MG63 (cell line): ENCODE measurements around the gene ELOVL1. TPM values are rescaled to one million over a fixed set of nuclear protein-coding genes. Genes with fewer than 3 reads are reported as not detected.

Source experiments
- DNase-seq: peaks from one replicate; pipeline ENCODE4 v3.0.0-alpha.2; 2020
- H3K27me3 ChIP-seq: fragments of 250-450 bp; sonication (Bioruptor Pico); 2 replicates; pipeline ENCODE4 v1.5.1; 2020; ENCODE audit warnings: mild to moderate bottlenecking, moderate library complexity
- H3K36me3 ChIP-seq: fragments of 250-450 bp; sonication (Bioruptor Pico); 2 replicates; pipeline ENCODE4 v1.5.1; 2020; ENCODE audit warnings: mild to moderate bottlenecking, moderate library complexity
- H3K4me3 ChIP-seq: fragments of 250-450 bp; sonication (Bioruptor Pico); 2 replicates; pipeline ENCODE4 v1.5.1; 2020; ENCODE audit warnings: mild to moderate bottlenecking, moderate library complexity
- H3K9me3 ChIP-seq: fragments of 250-450 bp; sonication (Bioruptor Pico); 2 replicates; pipeline ENCODE4 v1.5.1; 2020; ENCODE audit warnings: mild to moderate bottlenecking, moderate library complexity
- total RNA-seq: library from RNA; depleted of rRNA; stranded (reverse); fragments of >200 nt; shearing (Covaris generic); gene quantifications from 2 replicates; pipeline ENCODE4 v1.2.3, GENCODE V29; 2014; ENCODE audit warnings: low replicate concordance

ELOVL1 gene
- total RNA-seq, 1 experiment from 2014 or later = 118 TPM

DNA sequence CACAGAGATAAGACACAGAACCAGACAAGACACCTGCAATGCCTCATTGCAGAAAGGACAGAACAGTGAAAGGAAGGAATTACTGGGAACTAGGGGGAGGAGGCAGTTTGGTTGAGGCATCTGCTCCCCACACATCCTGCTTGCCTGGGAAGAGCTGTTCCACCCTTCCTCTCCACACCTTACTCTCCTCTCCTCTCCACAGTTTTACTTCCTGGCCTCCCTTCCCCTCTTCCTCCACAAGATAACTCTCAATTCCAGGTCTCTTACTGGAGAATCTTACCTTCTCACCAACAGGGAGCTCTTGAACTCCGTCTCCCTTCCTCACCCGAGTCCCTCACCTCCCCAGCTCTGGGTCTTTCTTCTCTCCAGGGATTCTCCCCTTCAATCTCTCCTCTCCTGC lies 2.1 kb downstream of the ELOVL1 start:
- Histone ChIP-seq H3K36me3 (peaks cover 53% of the 10 kb centered on the region), H3K9me3 (no peaks in the 10 kb centered on the region), H3K4me3 (no peak overlapping the region)

DNA sequence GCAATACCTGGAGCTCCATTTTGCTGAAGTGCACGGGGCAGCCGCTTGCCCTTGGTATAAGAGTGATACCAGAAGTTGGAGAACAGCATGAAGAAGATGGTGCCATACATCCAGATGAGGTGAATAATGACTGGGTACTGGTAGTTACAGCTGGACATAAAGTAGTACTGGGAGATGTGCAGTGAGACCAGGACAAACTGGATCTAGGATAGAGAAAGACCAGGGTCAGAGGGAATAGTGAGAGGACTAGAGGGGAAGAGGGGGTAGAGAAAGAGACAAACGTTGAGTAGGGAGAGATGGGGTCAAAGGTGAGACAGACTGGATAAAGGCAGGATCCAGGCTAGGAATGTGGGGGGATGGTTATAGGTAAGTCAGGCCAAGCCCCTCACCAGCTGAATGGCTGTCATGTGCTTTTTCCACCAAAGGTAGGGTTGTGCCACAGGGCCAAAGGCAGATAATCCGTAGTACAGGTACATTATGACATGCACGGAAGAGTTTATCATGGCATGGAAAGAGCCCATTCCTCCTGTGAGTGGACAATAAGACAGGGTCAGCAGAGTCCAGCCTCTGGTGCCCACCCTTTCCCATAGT lies 3.8 kb downstream of the ELOVL1 start:
- Histone ChIP-seq H3K9me3 (no peaks in the 10 kb centered on the region), H3K4me3 (no peak overlapping the region), H3K36me3 (peaks cover 69% of the 10 kb centered on the region), H3K27me3 (no peaks in the 10 kb centered on the region)
- DNase-seq = no peak

More for the DNA sequence above, 2.1 kb downstream of the ELOVL1 start:
- H3K27me3 ChIP-seq = no peaks in the 10 kb centered on the region
- no peak for DNase-seq

DNA sequence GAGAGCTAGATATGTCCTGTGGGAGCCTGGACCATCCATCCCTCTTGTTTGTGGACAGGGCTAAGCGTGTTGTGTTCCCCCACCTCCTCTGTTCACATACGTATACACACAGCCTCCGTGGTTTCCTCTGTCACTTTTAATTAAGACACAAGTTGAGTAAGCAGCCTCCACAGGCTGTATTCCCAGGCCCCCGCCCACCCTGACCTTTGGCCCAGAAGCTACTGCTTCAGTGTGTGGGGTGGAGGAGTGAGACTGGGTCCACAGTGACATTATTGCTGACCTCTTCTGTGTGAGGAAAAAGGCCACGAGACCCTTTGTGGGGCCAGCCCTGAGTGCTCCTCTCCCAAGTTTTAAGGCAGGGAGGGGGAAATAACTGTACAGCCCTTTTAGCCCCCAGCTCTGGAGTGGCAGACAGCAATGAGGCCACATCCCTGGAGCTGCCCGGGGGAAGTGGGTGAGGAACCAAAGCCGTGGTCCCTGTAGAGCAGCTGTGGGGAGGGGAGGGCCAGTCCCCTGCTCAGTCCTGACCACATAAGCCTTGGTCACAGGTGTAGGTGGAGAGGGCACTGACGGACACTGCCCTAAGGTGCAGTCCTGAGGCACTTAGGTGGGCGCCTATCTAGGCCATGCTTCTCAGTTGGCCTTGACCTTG lies 4.4 kb downstream of the ELOVL1 start:
- Histone ChIP-seq H3K36me3 (peaks cover 64% of the 10 kb centered on the region), H3K27me3 (no peaks in the 10 kb centered on the region), H3K4me3 (no peak overlapping the region), H3K9me3 (no peaks in the 10 kb centered on the region)
- peak; percentile 44 for DNase-seq

DNA sequence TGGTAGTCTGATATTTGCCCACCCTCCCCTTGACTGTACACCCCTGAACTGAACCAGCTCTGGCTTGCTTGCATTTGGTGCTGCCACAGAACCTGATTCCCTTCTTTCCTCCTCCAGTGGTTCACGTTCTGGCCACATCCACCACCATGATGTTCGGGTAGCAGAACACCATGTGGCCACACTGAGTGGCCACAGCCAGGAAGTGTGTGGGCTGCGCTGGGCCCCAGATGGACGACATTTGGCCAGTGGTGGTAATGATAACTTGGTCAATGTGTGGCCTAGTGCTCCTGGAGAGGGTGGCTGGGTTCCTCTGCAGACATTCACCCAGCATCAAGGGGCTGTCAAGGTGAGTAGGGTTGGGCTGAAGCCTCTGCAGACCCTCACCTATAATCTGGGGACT lies 7.2 kb downstream of the ELOVL1 start:
- no peak for DNase-seq
- Histone ChIP-seq H3K4me3 (peak overlapping the region; percentile 89), H3K36me3 (peaks cover 68% of the 10 kb centered on the region), H3K9me3 (no peaks in the 10 kb centered on the region), H3K27me3 (no peaks in the 10 kb centered on the region)

DNA sequence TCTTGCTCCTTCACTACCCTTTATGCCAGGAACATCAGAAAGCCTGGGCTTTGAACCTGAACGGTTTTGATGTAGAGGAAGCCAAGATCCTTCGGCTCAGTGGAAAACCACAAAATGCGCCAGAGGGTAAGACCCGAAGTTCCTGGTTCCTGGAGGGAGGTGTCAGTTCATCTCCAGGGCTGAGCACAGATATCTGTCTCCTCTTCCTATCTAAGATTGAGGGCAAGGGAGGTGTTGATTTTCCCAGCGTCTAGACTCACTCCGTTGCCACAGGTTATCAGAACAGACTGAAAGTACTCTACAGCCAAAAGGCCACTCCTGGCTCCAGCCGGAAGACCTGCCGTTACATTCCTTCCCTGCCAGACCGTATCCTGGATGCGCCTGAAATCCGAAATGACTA lies 8.1 kb downstream of the ELOVL1 start:
- no peak for DNase-seq
- H3K4me3 ChIP-seq = peak overlapping the region; percentile 89
- peaks cover 58% of the 10 kb centered on the region for H3K36me3 ChIP-seq
- no peaks in the 10 kb centered on the region for H3K27me3 ChIP-seq
- no peaks in the 10 kb centered on the region for H3K9me3 ChIP-seq

DNA sequence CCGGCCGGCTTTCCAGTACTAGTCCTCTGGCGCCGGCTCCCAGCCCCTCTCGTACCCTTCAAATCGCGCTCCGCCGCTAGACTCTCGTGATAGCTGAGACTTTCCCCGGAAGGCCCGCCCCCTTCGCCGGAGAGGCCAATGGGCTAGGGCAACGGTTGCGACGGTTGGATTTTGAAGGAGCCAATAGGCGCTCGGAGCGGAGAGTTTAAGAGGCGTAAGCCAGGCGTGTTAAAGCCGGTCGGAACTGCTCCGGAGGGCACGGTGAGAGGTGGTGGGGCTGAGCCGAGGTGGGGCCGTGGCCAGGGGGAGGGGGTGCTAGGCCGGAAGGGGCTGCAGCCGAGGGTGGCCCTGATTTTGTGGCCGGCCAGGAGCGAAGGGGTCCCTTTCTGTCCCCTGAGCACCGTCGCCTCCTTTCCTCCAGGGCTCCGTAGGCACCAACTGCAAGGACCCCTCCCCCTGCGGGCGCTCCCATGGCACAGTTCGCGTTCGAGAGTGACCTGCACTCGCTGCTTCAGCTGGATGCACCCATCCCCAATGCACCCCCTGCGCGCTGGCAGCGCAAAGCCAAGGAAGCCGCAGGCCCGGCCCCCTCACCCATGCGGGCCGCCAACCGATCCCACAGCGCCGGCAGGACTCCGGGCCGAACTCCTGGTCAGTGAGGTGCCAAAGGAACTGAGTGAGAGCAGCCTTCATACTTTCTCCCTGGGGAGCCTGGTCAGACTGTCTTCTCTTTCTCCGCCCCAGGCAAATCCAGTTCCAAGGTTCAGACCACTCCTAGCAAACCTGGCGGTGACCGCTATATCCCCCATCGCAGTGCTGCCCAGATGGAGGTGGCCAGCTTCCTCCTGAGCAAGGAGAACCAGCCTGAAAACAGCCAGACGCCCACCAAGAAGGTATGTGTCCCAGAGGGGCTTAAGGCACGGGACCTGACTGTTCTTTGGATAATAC lies 8.8 kb downstream of the ELOVL1 start, which contains the start of gene CDC20:
CDC20 (plus strand) TSS at position 236 of the 948 bp plus-strand sequence; CDS start at position 471, 235 bp downstream.
- no peaks in the 10 kb centered on the region for H3K9me3 ChIP-seq
- peak; percentile 98 for DNase-seq
- H3K36me3 ChIP-seq = peaks cover 52% of the 10 kb centered on the region
- H3K4me3 ChIP-seq = peak within 1 kb of the TSS; percentile 89
- no peaks in the 10 kb centered on the region for H3K27me3 ChIP-seq

DNA sequence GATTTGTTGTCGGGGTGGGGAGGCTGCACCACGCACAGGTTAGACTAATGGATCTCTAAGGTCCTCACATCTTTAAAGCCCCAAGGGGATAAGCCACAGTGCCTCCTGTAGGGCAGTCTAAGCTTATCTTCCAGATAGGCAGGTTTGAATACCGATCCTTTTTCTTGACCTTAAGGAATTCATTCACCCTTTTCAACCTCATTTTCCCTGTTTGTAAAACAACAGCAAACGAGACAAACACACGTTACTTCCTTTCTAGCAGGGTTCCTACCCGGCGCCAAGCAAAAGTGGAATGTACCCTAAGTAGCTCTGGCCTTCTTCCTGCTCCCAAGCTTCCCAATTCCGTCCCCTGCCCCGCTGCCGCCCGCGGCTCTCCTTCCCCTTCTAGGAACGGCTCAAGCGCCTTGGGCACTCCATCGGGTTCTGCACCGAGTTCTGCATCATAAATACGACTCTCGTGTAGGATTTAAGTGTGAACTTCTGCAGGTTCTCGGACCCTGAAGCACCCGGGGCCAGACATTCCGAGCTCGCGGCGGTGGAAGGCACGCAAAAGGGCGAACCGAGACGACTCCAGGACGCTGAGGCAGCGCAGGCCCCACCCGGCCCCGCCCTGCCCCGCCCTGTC lies 9.6 kb downstream of the ELOVL1 start:
- H3K9me3 ChIP-seq = no peaks in the 10 kb centered on the region
- H3K36me3 ChIP-seq = peaks cover 44% of the 10 kb centered on the region
- no peak for DNase-seq
- H3K4me3 ChIP-seq = peak overlapping the region; percentile 89
- no peaks in the 10 kb centered on the region for H3K27me3 ChIP-seq

DNA sequence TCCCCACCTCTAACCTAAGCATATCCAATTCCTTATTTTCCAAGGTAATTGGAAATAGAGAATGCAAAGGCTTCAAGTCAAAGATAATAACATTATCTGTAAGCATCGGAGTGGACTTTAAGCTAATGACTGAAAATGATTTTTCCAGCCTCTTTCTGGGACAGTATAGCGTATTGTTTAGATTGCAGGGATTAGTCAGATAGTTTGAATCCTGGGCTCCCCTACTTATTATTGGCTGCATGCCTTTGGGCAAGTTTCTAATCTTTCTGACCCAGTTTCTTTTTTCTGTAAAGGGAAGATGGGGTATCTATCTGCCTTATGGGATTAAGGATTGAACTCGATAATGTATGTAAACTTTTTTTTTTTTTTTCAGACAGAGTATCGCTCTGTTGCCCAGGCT lies 10.6 kb downstream of the ELOVL1 start:
- Histone ChIP-seq H3K4me3 (no peak overlapping the region), H3K36me3 (peaks cover 38% of the 10 kb centered on the region), H3K27me3 (no peaks in the 10 kb centered on the region), H3K9me3 (no peaks in the 10 kb centered on the region)
- no peak for DNase-seq

DNA sequence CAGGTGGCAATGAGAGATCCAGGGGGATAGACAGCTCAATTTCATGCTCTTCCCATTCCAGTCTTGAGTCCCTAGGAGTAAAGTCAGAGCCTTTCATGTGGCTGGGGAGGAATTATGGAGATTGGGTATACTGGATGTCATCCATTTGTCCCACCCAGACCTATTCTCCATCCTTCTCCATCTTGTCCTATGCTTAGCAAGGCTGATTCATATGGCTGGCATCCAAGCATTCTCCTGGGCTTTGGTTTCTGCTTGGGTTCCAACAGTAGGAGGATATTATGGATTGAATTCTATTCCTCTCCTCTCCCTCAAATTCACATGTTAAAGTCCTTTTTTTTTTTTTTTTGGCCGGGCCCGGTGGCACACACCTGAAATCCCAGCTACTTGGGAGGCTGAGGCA lies 12.9 kb downstream of the ELOVL1 start:
- Histone ChIP-seq H3K4me3 (no peak overlapping the region), H3K27me3 (no peaks in the 10 kb centered on the region), H3K36me3 (peaks cover 15% of the 10 kb centered on the region), H3K9me3 (no peaks in the 10 kb centered on the region)
- peak; percentile 69 for DNase-seq

DNA sequence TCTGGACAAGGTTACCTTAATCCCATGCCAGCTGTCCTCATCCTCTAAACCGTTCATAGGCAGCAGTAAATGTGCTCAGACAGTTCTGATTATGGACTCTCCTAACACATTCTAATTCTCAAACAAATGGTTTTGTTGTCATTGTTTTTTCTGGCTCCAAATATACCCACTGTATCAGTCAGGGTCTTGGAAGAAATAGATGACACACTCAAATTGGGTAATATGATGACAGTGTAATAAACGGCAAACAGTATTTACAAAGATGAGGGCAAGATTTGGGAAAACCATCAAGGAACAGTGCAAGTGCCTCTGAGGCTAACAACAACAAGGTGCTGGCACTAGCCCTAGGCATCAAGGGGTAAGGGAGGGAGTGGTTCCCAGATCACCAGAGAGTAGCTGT lies 13.3 kb downstream of the ELOVL1 start:
- H3K36me3 ChIP-seq = peaks cover 10% of the 10 kb centered on the region
- H3K9me3 ChIP-seq = no peaks in the 10 kb centered on the region
- peak; percentile 58 for DNase-seq
- no peak overlapping the region for H3K4me3 ChIP-seq
- H3K27me3 ChIP-seq = no peaks in the 10 kb centered on the region

DNA sequence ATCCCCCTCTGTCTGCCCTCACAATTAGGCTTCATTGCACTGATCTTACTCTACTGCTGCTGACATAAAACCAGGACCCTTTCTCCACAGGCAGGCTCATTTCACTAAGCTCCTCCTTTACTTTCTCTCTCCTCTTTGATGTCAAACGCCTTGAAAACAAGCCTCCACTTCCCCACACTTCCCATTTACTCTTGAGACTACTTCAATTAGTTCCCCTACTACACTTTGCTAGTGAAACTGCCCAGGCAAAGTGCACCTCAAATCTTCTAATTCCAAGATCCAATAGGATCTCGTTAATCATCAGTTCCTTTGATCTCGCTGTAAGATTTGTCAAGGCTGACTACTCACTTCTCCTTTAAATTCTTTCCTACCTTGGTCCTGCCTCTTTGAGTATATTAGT lies 14.9 kb downstream of the ELOVL1 start:
- Histone ChIP-seq H3K36me3 (peaks cover 5% of the 10 kb centered on the region; the same call in 1 of the 2 replicates), H3K4me3 (no peak overlapping the region), H3K27me3 (no peaks in the 10 kb centered on the region), H3K9me3 (no peaks in the 10 kb centered on the region)
- no peak for DNase-seq

DNA sequence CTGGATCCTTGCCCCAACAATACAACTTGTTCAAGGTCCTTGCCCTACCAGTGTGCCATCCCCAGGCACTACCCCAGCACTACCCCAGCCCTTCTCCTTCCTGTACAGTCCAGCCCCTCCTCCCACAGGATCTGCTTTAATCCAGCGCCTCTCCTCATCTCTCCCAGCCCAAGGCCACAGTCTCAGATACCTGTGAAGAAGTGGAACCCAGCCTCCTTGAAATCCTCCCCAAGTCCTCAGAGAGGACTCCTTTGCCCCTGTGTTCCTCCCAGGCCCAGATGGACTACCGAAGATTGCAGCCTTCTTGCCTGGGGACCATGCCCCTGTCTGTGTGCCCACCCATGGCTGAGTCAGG lies 15.5 kb downstream of the ELOVL1 start:
- no peaks in the 10 kb centered on the region for H3K9me3 ChIP-seq
- H3K4me3 ChIP-seq = no peak overlapping the region
- no peaks in the 10 kb centered on the region for H3K27me3 ChIP-seq
- no peak for DNase-seq
- peaks cover 5% of the 10 kb centered on the region; the same call in 1 of the 2 replicates for H3K36me3 ChIP-seq

DNA sequence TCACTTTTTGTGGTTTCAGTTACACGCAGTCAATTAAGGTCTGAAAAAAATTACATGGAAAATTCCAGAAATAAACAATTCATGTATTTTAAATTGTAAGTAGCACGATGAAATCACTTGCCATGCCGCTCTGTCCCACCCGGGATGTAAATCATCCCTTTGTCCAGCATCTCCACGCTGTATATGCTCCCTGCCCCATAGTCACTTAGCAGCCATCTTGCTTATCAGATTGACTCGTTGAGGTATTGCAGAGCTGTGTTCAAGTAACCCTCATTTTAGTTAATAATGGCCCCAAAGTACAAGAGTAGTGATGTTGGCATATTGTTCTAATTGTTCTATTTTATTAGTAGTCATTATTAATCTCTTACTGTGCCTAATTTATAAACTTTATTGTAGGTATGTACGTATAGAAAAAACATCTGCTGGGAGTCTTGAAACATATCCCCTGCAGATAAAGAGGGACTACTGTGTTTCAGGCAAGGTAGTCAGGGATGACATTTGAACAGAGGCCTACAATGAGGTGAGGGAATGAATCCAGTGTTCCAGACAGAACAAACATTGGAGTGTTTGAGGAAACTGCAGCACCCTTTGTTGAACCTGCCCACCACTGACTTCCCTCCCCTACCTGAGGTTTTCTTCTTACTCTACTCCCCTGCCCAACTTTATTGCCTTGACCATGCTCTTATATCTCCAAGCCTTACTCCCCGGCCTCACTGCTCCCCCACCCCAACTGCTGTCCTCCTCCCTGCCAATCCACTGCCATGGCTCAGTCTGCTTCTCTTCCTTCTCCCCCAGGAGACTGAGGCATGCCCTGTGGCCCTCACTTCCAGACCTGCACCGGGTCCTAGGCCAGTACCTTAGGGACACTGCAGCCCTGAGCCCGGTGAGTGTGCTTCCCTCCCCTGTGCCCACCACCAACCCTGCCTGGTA lies 16.1 kb downstream of the ELOVL1 start:
- Histone ChIP-seq H3K9me3 (no peaks in the 10 kb centered on the region), H3K36me3 (no peaks in the 10 kb centered on the region), H3K27me3 (no peaks in the 10 kb centered on the region), H3K4me3 (no peak overlapping the region)
- no peak for DNase-seq

DNA sequence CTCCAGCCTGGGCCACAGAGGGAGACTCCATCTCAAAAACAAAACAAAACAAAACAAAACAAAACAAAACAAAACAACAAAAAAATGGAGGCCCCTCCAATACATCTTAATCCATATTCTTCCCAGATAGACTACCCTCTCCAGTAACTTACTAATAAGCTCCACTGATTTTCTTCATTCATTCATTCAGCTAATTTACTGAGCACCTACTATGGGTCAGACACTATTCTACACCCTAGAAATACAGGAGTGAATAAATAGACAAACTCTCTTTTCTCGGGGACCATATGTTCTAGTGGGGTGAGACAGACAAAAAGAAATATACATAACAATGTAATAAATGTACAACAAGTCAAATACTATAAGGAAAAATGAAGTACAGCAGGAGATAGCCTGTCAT lies 16.8 kb downstream of the ELOVL1 start:
- Histone ChIP-seq H3K36me3 (no peaks in the 10 kb centered on the region), H3K4me3 (no peak overlapping the region), H3K27me3 (no peaks in the 10 kb centered on the region), H3K9me3 (no peaks in the 10 kb centered on the region)
- DNase-seq = no peak

DNA sequence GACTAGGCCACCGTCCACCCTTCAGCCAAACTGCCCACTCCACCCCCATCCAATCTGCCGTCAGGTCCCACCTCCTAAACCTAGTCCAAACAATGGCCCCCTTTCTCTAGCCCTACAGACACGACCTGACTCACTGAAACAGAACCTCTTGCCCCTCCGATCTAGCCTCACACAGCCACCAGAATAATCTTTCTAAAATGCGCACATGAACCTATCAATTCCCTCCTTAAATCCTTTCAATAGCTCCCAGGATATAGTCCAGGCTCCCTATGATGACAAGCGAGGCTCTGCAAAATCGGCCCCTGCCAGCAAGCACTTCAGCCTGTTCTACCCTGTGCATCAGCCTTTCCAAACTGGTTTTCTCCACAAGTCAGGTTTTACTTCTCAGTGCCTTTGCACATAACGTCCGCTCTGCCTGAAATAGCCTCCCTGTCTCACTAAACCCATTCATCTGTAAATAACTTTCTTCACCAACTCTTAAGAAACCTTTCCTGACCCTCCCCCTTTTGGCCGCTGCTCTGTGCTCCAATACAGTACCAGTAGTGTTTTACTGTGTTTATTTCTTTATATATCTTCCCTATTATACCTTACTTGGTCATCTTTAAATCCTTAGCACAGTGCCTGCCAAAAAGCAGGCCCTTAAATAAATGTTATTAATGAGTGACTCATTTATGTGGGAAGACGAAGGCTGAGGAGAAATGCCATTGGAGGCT lies 18.1 kb downstream of the ELOVL1 start:
- H3K27me3 ChIP-seq = no peaks in the 10 kb centered on the region
- no peaks in the 10 kb centered on the region for H3K9me3 ChIP-seq
- H3K4me3 ChIP-seq = no peak overlapping the region
- no peaks in the 10 kb centered on the region for H3K36me3 ChIP-seq
- DNase-seq = peak; percentile 77
